ENCODE data around the gene VAV3. TPM values are rescaled to one million over a fixed set of nuclear protein-coding genes. Genes with fewer than 3 reads are reported as not detected.

The VAV3 gene
- total RNA-seq, 2 experiments from 2014 or later = 5.5 to 5.6 TPM

DNA sequence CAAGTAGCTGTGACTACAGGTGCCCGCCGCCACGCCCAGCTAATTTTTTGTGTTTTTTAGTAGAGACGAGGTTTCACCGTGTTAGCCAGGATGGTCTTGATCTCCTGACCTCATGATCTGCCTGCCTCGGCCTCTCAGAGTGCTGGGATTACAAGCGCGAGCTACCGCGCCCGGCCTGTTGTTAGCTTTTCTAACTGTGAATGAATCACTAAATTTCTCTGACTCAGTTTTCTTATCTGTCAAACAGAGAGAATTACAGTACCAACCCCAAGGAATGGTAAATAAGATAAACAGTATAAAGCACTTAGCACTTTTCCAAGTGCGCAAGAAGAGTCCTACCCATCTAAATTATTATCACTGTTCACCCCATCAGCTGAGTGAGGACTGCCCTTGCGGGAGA, 193.6 kb downstream of the VAV3 start:
- no peak for ATAC-seq (ENCODE audit: poor library complexity)
- H3K27me3 Mint-ChIP-seq = no peaks in the 10 kb centered on the region
- H3K36me3 ChIP-seq (ENCODE audit: insufficient read depth, low read length) = no peaks in the 10 kb centered on the region
- peaks cover 10% of the 10 kb centered on the region for H3K36me3 Mint-ChIP-seq (ENCODE audit: low read depth)
- intact Hi-C loops (cut with DNase I, micrococcal nuclease) = no loop called here
- POLR2A ChIA-PET = no interaction called here
- no peaks in the 10 kb centered on the region for H3K9me3 ChIP-seq (ENCODE audit: control insufficient read depth in 1 of 2, insufficient read depth in 1 of 2, low read length in 2 of 2)
- H3K4me1 ChIP-seq (ENCODE audit: insufficient read depth, low read length) = no peaks in the 10 kb centered on the region
- H3K27ac Mint-ChIP-seq = no peak overlapping the region
- TF ChIP-seq, protein P1, sequence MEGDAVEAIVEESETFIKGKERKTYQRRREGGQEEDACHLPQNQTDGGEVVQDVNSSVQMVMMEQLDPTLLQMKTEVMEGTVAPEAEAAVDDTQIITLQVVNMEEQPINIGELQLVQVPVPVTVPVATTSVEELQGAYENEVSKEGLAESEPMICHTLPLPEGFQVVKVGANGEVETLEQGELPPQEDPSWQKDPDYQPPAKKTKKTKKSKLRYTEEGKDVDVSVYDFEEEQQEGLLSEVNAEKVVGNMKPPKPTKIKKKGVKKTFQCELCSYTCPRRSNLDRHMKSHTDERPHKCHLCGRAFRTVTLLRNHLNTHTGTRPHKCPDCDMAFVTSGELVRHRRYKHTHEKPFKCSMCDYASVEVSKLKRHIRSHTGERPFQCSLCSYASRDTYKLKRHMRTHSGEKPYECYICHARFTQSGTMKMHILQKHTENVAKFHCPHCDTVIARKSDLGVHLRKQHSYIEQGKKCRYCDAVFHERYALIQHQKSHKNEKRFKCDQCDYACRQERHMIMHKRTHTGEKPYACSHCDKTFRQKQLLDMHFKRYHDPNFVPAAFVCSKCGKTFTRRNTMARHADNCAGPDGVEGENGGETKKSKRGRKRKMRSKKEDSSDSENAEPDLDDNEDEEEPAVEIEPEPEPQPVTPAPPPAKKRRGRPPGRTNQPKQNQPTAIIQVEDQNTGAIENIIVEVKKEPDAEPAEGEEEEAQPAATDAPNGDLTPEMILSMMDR (IDR thresholded peaks at IDR 0.05) = no peak
- H3K4me1 Mint-ChIP-seq (ENCODE audit: low read depth) = no peaks in the 10 kb centered on the region
- H3K4me3 Mint-ChIP-seq = no peak overlapping the region
- no peak overlapping the region for H3K27ac ChIP-seq (ENCODE audit: low read depth in 1 of 2, low read length in 2 of 2)
- H3K9me3 Mint-ChIP-seq = no peaks in the 10 kb centered on the region
- H3K4me3 ChIP-seq (ENCODE audit: low read length) = no peak overlapping the region
- DNase-seq = no peak
- CTCF ChIA-PET = no interaction called here
- H3K27me3 ChIP-seq (ENCODE audit: control insufficient read depth in 1 of 2, insufficient read depth in 2 of 2, low read length in 2 of 2) = no peaks in the 10 kb centered on the region

DNA sequence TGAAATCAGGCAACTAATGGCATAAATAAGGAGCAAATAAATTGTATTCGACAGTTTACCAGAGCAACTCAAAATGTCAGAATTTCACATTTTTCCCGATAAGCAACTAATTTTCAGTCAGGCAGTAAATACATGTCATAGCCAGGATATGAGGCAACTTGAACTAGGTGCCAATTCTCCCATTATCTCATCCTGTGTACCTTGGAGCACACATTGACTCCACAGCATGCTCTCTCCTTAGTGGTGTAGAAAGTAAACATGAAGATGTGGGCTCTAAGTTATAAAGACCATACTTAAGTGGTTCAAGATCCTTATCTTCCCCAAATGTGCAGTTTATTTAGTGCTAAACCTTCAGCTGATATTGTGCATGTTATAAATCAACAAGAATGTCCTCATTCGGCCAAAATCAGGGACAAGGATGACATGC, 197.8 kb downstream of the VAV3 start:
- Mint-ChIP-seq H3K9me3 (no peaks in the 10 kb centered on the region), H3K4me1 (ENCODE audit: low read depth) (no peaks in the 10 kb centered on the region), H3K27ac (no peak overlapping the region), H3K27me3 (no peaks in the 10 kb centered on the region), H3K4me3 (no peak overlapping the region), H3K36me3 (ENCODE audit: low read depth) (peaks cover 12% of the 10 kb centered on the region)
- Histone ChIP-seq H3K27ac (ENCODE audit: low read depth in 1 of 2, low read length in 2 of 2) (no peak overlapping the region), H3K27me3 (ENCODE audit: control insufficient read depth in 1 of 2, insufficient read depth in 2 of 2, low read length in 2 of 2) (no peaks in the 10 kb centered on the region), H3K4me1 (ENCODE audit: insufficient read depth, low read length) (no peaks in the 10 kb centered on the region), H3K36me3 (ENCODE audit: insufficient read depth, low read length) (no peaks in the 10 kb centered on the region), H3K9me3 (ENCODE audit: control insufficient read depth in 1 of 2, insufficient read depth in 1 of 2, low read length in 2 of 2) (no peaks in the 10 kb centered on the region), H3K4me3 (ENCODE audit: low read length) (no peak overlapping the region)
- TF ChIP-seq, protein P1 (IDR thresholded peaks at IDR 0.05) = no peak
- DNase-seq (no peak), ATAC-seq (ENCODE audit: poor library complexity) (no peak)
- intact Hi-C loops (cut with DNase I, micrococcal nuclease) = no loop called here
- ChIA-PET POLR2A (no interaction called here), CTCF (interaction anchor here (1.9 kb wide), 1 partner anchor 15 kb away, joined by 4 read pairs; no protein-coding TSS in a partner anchor)

DNA sequence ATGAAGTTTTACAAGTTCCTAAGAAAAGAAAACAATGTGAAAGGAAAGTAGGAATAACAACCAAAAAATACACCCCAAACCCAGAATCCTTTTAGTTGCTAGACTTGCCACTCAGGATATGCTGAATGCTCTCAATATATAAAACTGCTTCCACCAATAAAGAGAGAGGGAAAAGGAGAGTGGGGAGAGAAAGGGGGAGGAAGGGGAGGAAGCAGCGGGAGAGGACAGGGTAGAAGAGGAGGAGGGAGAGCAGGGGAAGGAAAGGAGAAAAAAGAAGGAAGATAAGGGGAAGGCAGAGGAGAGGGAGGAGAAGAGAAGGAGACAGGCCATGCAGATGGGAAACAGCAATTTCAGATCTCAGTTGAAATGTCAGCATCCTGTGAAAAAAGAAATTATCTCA, 198.4 kb downstream of the VAV3 start:
- no peak overlapping the region for H3K4me3 ChIP-seq (ENCODE audit: low read length)
- Mint-ChIP-seq H3K4me3 (no peak overlapping the region), H3K4me1 (ENCODE audit: low read depth) (no peaks in the 10 kb centered on the region), H3K36me3 (ENCODE audit: low read depth) (peaks cover 13% of the 10 kb centered on the region), H3K27me3 (no peaks in the 10 kb centered on the region), H3K9me3 (no peaks in the 10 kb centered on the region), H3K27ac (no peak overlapping the region)
- no peak overlapping the region for H3K27ac ChIP-seq (ENCODE audit: low read depth in 1 of 2, low read length in 2 of 2)
- TF ChIP-seq, protein P1 (IDR thresholded peaks at IDR 0.05) = no peak
- ATAC-seq (ENCODE audit: poor library complexity) (no peak), DNase-seq (no peak)
- intact Hi-C loops (cut with DNase I, micrococcal nuclease) = no loop called here
- CTCF ChIA-PET = no interaction called here
- no peaks in the 10 kb centered on the region for H3K9me3 ChIP-seq (ENCODE audit: control insufficient read depth in 1 of 2, insufficient read depth in 1 of 2, low read length in 2 of 2)
- POLR2A ChIA-PET = no interaction called here
- no peaks in the 10 kb centered on the region for H3K36me3 ChIP-seq (ENCODE audit: insufficient read depth, low read length)
- H3K27me3 ChIP-seq (ENCODE audit: control insufficient read depth in 1 of 2, insufficient read depth in 2 of 2, low read length in 2 of 2) = no peaks in the 10 kb centered on the region
- no peaks in the 10 kb centered on the region for H3K4me1 ChIP-seq (ENCODE audit: insufficient read depth, low read length)

Measured in CD4-positive, alpha-beta T cell (primary cell).